ENCODE results near the gene ZFR2. TPM values are rescaled to one million over a fixed set of nuclear protein-coding genes. Genes with fewer than 3 reads are reported as not detected.

ZFR2 gene
- total and polyA plus RNA-seq, 4 donors, result not detected

DNA sequence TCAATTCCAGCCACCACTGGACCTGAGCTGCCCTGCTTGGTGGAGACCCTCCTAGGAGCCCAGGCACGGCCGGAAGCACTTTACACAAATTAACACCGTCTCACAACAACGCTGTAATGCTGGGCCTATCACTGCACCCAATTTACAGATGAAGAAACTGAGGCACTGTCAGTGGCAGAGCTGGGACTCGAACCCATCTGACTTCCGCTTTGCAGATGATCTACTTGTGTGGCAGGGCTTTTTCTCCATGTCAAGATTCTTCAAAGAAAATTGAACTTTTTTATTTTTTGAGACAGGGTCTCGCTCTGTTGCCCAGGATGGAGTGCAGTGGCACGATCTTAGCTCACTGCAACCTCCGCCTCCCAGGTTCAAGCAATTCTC, 33.8 kb downstream of the ZFR2 start:
- Histone ChIP-seq H3K36me3 (ENCODE audit: control insufficient read depth in 4 of 4, insufficient read depth in 3 of 4, low read depth in 1 of 4, low read length in 3 of 4) (no peaks in the 10 kb centered on the region), H3K4me3 (ENCODE audit: low read depth in 1 of 3, low read length in 3 of 3) (no peak overlapping the region), H3K9ac (ENCODE audit: low read depth in 1 of 2, low read length in 2 of 2) (no peak overlapping the region), H3K9me3 (ENCODE audit: control insufficient read depth in 4 of 4, low read length in 3 of 4) (no peaks in the 10 kb centered on the region), H3K4me1 (ENCODE audit: control insufficient read depth in 4 of 4, insufficient read depth in 4 of 4, low read length in 3 of 4) (no peaks in the 10 kb centered on the region), H3K27me3 (ENCODE audit: control insufficient read depth in 4 of 4, insufficient read depth in 4 of 4, low read length in 3 of 4) (no peaks in the 10 kb centered on the region), H3K27ac (ENCODE audit: low read depth in 1 of 2, low read length in 2 of 2) (no peak overlapping the region)
- no peak for TF ChIP-seq CTCF (IDR thresholded peaks at IDR 0.05; ENCODE audit: low read depth, low read length, missing input control)
- no peak for TF ChIP-seq EGR1 (IDR thresholded peaks at IDR 0.05; ENCODE audit: low read depth in 2 of 2)
- no peak for TF ChIP-seq FOXA1 (IDR thresholded peaks at IDR 0.05)
- TF ChIP-seq SP1 (IDR thresholded peaks at IDR 0.05), result no peak
- 92% methylated on average over 9 of the region's 9 CpGs for WGBS
- no peak for DNase-seq (ENCODE audit: low spot score)

- H3K9ac ChIP-seq (ENCODE audit: low read depth in 1 of 2, low read length in 2 of 2), result no peak overlapping the region
- TF ChIP-seq JUND (IDR thresholded peaks at IDR 0.05) (no peak), FOXA2 (IDR thresholded peaks at IDR 0.05) (no peak), GABPA (IDR thresholded peaks at IDR 0.05 in 1 of 2, conservative IDR thresholded peaks at IDR 0.05 in 1 of 2) (no peak), HNF4G (IDR thresholded peaks at IDR 0.05) (no peak), NR2F2 (IDR thresholded peaks at IDR 0.05) (no peak)
- DNase-seq (ENCODE audit: low spot score), result no peak
These were observed 34.3 kb downstream of the ZFR2 start for GRCh38 chr19:3834349-3835054.

DNA sequence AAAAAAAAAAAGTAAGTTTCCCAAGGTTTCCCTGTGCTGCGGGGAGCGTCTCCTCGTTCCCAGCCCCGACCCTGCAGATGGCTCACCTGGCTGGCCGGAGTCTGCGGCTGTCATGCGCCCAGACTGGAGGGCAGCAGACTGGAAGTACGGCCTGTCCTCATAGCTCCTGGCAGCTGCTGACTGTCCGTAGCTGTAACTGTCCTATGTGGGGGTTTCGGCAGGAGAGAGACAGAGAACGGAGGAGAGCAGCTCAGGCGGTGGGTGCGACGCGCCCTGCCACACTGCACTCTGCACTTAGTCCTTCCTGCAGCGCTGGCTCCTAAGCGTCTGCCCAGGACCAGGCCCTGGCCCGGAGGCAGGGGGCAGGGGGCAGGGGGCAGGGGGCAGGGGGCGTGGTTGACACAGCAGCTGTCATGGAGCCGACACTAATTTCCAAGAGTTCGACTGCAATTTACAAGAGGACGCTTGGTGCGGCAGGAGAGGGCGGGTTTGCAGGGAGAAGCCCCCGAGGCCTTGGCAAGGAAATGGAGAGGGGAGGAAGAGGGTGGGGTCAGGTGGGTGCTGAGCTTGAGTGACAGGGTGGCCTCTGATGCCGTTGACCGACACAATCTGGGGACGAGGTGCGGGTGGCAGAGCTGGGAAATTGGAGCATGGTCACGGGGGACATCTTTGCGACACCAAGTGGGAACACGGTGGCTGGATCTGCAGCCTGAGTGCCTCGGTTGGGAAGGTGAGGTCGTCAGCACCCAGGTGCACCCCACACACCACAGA, 35.1 kb downstream of the ZFR2 start:
- Histone ChIP-seq H3K4me3 (ENCODE audit: low read depth in 1 of 3, low read length in 3 of 3) (no peak overlapping the region), H3K9me3 (ENCODE audit: control insufficient read depth in 4 of 4, low read length in 3 of 4) (no peaks in the 10 kb centered on the region), H3K4me1 (ENCODE audit: control insufficient read depth in 4 of 4, insufficient read depth in 4 of 4, low read length in 3 of 4) (no peaks in the 10 kb centered on the region), H3K9ac (ENCODE audit: low read depth in 1 of 2, low read length in 2 of 2) (no peak overlapping the region), H3K36me3 (ENCODE audit: control insufficient read depth in 4 of 4, insufficient read depth in 3 of 4, low read depth in 1 of 4, low read length in 3 of 4) (no peaks in the 10 kb centered on the region), H3K27me3 (ENCODE audit: control insufficient read depth in 4 of 4, insufficient read depth in 4 of 4, low read length in 3 of 4) (no peaks in the 10 kb centered on the region), H3K27ac (ENCODE audit: low read depth in 1 of 2, low read length in 2 of 2) (no peak overlapping the region)
- WGBS, result 62% methylated on average over 34 of the region's 34 CpGs
- TF ChIP-seq EGR1 (IDR thresholded peaks at IDR 0.05; ENCODE audit: low read depth in 2 of 2) (no peak), MAX (IDR thresholded peaks at IDR 0.05) (no peak)
- TF ChIP-seq, protein P1, sequence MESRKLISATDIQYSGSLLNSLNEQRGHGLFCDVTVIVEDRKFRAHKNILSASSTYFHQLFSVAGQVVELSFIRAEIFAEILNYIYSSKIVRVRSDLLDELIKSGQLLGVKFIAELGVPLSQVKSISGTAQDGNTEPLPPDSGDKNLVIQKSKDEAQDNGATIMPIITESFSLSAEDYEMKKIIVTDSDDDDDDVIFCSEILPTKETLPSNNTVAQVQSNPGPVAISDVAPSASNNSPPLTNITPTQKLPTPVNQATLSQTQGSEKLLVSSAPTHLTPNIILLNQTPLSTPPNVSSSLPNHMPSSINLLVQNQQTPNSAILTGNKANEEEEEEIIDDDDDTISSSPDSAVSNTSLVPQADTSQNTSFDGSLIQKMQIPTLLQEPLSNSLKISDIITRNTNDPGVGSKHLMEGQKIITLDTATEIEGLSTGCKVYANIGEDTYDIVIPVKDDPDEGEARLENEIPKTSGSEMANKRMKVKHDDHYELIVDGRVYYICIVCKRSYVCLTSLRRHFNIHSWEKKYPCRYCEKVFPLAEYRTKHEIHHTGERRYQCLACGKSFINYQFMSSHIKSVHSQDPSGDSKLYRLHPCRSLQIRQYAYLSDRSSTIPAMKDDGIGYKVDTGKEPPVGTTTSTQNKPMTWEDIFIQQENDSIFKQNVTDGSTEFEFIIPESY (IDR thresholded peaks at IDR 0.05), result no peak
- no peak for DNase-seq (ENCODE audit: low spot score)

More at GRCh38 chr19:3834349-3835054, 34.3 kb downstream of the ZFR2 start:
- no peaks in the 10 kb centered on the region for H3K4me1 ChIP-seq (ENCODE audit: control insufficient read depth in 4 of 4, insufficient read depth in 4 of 4, low read length in 3 of 4)
- no peaks in the 10 kb centered on the region for H3K36me3 ChIP-seq (ENCODE audit: control insufficient read depth in 4 of 4, insufficient read depth in 3 of 4, low read depth in 1 of 4, low read length in 3 of 4)
- no peaks in the 10 kb centered on the region for H3K27me3 ChIP-seq (ENCODE audit: control insufficient read depth in 4 of 4, insufficient read depth in 4 of 4, low read length in 3 of 4)
- H3K27ac ChIP-seq (ENCODE audit: low read depth in 1 of 2, low read length in 2 of 2), result no peak overlapping the region
- no peaks in the 10 kb centered on the region for H3K9me3 ChIP-seq (ENCODE audit: control insufficient read depth in 4 of 4, low read length in 3 of 4)
- 87% methylated on average over 35 of the region's 35 CpGs for WGBS
- no peak overlapping the region for H3K4me3 ChIP-seq (ENCODE audit: low read depth in 1 of 3, low read length in 3 of 3)
